Fibroblast of lung (primary cell): ENCODE results near the gene BBIP1. TPM values are rescaled to one million over a fixed set of nuclear protein-coding genes. Genes with fewer than 3 reads are reported as not detected.

Experiments used
- DNase-seq, 2 donors: peaks; one replicate each; pipeline versions ENCODE4 v3.0.0 to v3.0.0-alpha.2; 2010; ENCODE audit warnings: low read depth in 2 of 2
- H2AFZ ChIP-seq: 2 replicates; pipeline ENCODE4 v1.5.1; 2012; ENCODE audit warnings: low read length, control low read depth, inconsistent platforms
- H3K27ac ChIP-seq: 2 replicates; pipeline ENCODE4 v1.5.1; 2011; ENCODE audit warnings: low read length, control low read depth; ENCODE audit not compliant: insufficient read depth
- H3K27me3 ChIP-seq: 2 replicates; pipeline ENCODE4 v1.5.1; 2011; ENCODE audit warnings: mild to moderate bottlenecking, low read length; ENCODE audit not compliant: control insufficient read depth, insufficient read depth
- H3K36me3 ChIP-seq: 2 replicates; pipeline ENCODE4 v1.5.1; 2011; ENCODE audit warnings: low read length; ENCODE audit not compliant: control insufficient read depth, insufficient read depth
- H3K4me1 ChIP-seq: 2 replicates; pipeline ENCODE4 v1.5.1; 2011; ENCODE audit warnings: low read length; ENCODE audit not compliant: control insufficient read depth, insufficient read depth; ENCODE audit errors: extremely low read depth
- H3K4me2 ChIP-seq: 2 replicates; pipeline ENCODE4 v1.5.1; 2011; ENCODE audit warnings: low read length, control low read depth; ENCODE audit not compliant: insufficient read depth; ENCODE audit errors: extremely low read depth
- H3K4me3 ChIP-seq, 4 experiments: fragments of 200-600 bp in 1 of 4; sonication (generic) in 1 of 4; replicated peaks in 1 of 4; 2 replicates each; pipeline ENCODE4 v1.5.1; 2011 to 2016; ENCODE audit warnings: low read length in 4 of 4, low read depth in 3 of 4, mild to moderate bottlenecking in 3 of 4, control low read depth in 2 of 4, inconsistent platforms in 1 of 4, mixed read lengths in 1 of 4; ENCODE audit not compliant: insufficient read depth in 1 of 4; ENCODE audit errors: control extremely low read depth in 1 of 4
- H3K79me2 ChIP-seq: 2 replicates; pipeline ENCODE4 v1.5.1; 2012; ENCODE audit warnings: mild to moderate bottlenecking, low read length, inconsistent platforms; ENCODE audit not compliant: control insufficient read depth, insufficient read depth
- H3K9ac ChIP-seq: 2 replicates; pipeline ENCODE4 v1.5.1; 2011; ENCODE audit warnings: mild to moderate bottlenecking, low read length, control low read depth; ENCODE audit not compliant: insufficient read depth
- H3K9me3 ChIP-seq: 2 replicates; pipeline ENCODE4 v1.5.1; 2012; ENCODE audit warnings: low read depth, low read length; ENCODE audit not compliant: control insufficient read depth, insufficient read depth
- H4K20me1 ChIP-seq: 2 replicates; pipeline ENCODE4 v1.5.1; 2011; ENCODE audit warnings: low read length; ENCODE audit not compliant: control insufficient read depth, insufficient read depth; ENCODE audit errors: extremely low read depth
- EZH2 ChIP-seq: IDR thresholded peaks from 2 replicates; pipeline ENCODE4 v1.5.1; 2012; ENCODE audit warnings: low read length, control low read depth, mild to moderate bottlenecking; ENCODE audit errors: missing control alignments
- polyA plus RNA-seq, 2 donors: library from polyadenylated mRNA; depleted of rRNA in 1 of 2; stranded (reverse) in 1 of 2; unstranded in 1 of 2; fragments of >200 nt; gene quantifications; 2 replicates each; pipeline ENCODE4 v1.2.1, GENCODE V29; 2011 to 2012; ENCODE audit warnings: missing spikeins in 1 of 2
- total RNA-seq: library from RNA; depleted of rRNA; stranded (reverse); fragments of >200 nt; gene quantifications from 2 replicates; pipeline ENCODE4 v1.2.1, GENCODE V29; 2014
- TF ChIP-seq, protein P1 (sequence below), 2 donors: IDR thresholded peaks in 1 of 2; conservative IDR thresholded peaks in 1 of 2; 1 replicate in 1 of 2; 2 replicates in 1 of 2; pipeline ENCODE4 v1.5.1; 2011 to 2012; ENCODE audit warnings: low read length in 2 of 2, control low read depth in 1 of 2, inconsistent platforms in 1 of 2, low read depth in 1 of 2, mild to moderate bottlenecking in 1 of 2

Gene BBIP1
- total and polyA plus RNA-seq, 2 donors (not counting 1 experiment from before 2014, with no cell fraction given) = 30.1 to 31.7 TPM

DNA sequence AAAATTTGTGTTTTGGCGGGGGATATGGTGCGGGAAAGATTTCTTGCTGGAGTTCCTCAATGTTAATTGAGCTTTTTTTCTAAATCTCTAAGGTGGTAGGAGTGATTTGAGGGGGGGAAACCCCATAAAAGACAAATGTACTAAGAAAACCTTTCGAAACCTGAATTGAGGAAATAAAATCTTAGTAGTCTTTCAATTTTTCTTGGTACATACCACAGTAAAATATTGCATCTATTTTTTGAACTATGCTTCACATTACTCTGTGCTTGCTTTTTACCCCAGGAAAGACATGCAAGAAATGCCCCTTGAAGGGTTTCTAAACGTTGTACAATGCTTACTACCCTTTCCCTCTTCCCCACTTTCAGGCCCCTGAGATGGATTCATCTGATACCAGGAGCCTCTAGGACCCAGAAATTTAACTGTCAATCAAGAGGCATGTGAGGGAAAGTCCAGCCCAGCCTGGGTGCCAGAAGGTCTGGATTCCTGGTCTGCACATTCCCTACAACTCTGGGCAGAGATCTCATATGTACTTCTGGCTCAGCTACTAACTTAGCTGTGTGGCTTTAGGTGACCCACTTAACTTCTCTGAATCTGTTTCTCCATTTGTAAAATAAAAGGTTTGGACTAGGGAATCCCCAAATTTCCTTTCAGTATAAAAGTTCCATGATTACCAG lies 53.0 kb downstream of the BBIP1 start:
- Histone ChIP-seq H3K9me3 (no peaks in the 10 kb centered on the region), H3K9ac (no peak overlapping the region), H3K4me1 (no peaks in the 10 kb centered on the region), H4K20me1 (no peaks in the 10 kb centered on the region), H2AFZ (no peak overlapping the region), H3K27ac (no peak overlapping the region), H3K27me3 (no peaks in the 10 kb centered on the region), H3K4me3 (no peak overlapping the region), H3K79me2 (no peaks in the 10 kb centered on the region), H3K4me2 (no peak overlapping the region), H3K36me3 (no peaks in the 10 kb centered on the region)
- no peak for DNase-seq
- TF ChIP-seq EZH2 = no peak
- TF ChIP-seq, protein P1, sequence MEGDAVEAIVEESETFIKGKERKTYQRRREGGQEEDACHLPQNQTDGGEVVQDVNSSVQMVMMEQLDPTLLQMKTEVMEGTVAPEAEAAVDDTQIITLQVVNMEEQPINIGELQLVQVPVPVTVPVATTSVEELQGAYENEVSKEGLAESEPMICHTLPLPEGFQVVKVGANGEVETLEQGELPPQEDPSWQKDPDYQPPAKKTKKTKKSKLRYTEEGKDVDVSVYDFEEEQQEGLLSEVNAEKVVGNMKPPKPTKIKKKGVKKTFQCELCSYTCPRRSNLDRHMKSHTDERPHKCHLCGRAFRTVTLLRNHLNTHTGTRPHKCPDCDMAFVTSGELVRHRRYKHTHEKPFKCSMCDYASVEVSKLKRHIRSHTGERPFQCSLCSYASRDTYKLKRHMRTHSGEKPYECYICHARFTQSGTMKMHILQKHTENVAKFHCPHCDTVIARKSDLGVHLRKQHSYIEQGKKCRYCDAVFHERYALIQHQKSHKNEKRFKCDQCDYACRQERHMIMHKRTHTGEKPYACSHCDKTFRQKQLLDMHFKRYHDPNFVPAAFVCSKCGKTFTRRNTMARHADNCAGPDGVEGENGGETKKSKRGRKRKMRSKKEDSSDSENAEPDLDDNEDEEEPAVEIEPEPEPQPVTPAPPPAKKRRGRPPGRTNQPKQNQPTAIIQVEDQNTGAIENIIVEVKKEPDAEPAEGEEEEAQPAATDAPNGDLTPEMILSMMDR (conservative IDR thresholded peaks at IDR 0.05 in 1 of 2, IDR thresholded peaks at IDR 0.05 in 1 of 2; ENCODE audit: low read depth in 1 of 2, low read length in 2 of 2) = no peak

DNA sequence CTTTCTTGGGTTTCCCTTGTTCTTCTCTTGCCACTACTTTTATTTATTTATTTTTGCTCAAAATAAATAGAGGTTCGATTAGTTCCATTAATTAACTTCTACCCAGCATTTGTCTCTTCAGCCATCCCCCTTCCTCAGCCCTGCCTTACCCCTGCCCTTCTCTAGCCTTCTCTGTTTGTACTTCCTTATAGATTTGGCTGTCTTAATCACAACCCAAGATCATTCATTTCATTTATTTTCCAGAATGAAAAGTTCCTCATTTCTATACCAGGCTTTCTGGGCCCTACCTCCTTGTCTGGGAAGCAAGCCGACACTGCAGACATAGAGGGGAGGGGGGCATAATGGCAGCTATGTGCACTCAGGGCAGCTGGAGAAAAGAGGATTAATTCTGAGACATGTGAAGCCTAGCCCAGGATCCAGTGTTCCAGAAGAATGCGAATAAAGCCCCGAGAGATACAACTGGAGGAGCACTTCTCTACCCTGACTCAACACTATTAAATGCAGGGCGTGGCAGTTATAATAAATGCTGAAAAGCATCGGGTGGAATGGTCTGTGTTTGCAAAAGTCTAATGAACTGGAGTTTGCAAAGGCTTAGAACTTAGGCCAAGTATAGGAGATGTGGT lies 53.7 kb downstream of the BBIP1 start:
- no peaks in the 10 kb centered on the region for H3K27me3 ChIP-seq
- no peak overlapping the region for H3K9ac ChIP-seq
- no peak overlapping the region for H3K27ac ChIP-seq
- H3K79me2 ChIP-seq = no peaks in the 10 kb centered on the region
- H3K4me1 ChIP-seq = peaks cover 3% of the 10 kb centered on the region
- DNase-seq = peak; percentile 36 to 70
- no peak overlapping the region for H3K4me3 ChIP-seq
- H3K9me3 ChIP-seq = no peaks in the 10 kb centered on the region
- H2AFZ ChIP-seq = no peak overlapping the region
- no peaks in the 10 kb centered on the region for H4K20me1 ChIP-seq
- H3K36me3 ChIP-seq = no peaks in the 10 kb centered on the region
- TF ChIP-seq, protein P1 (conservative IDR thresholded peaks at IDR 0.05 in 1 of 2, IDR thresholded peaks at IDR 0.05 in 1 of 2; ENCODE audit: low read depth in 1 of 2, low read length in 2 of 2) = no peak
- TF ChIP-seq EZH2 = no peak
- peak overlapping the region; percentile 75 for H3K4me2 ChIP-seq

DNA sequence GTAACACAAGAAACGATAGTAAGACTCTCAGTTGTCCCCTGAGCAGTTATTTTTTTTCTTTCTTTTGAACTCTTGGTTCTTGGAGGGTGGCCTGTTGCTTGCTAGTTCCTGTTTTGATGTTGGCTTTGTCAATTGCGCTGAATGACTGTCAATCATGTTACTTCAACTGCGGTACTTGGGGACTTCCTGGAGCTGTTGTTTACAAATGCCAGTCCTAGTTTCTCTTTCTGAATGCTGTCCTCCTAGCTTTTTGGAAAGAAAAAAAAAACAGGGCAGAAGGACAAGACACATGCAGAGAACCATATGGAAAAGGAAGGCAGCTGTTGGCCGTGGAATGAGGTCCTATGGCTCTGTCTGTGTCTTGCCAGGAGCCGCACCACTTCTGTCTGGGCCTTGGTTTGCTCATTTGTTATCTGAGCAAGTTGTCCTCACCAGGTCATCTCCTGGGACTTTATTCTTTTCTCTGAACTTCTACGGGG lies 54.3 kb downstream of the BBIP1 start:
- H3K4me2 ChIP-seq = peak overlapping the region; percentile 75
- DNase-seq = no peak
- H3K4me1 ChIP-seq = peaks cover 5% of the 10 kb centered on the region
- peak overlapping the region; percentile 72 for H2AFZ ChIP-seq
- H3K9me3 ChIP-seq = no peaks in the 10 kb centered on the region
- H3K36me3 ChIP-seq = no peaks in the 10 kb centered on the region
- no peak overlapping the region for H3K27ac ChIP-seq
- TF ChIP-seq EZH2 = no peak
- TF ChIP-seq, protein P1 (conservative IDR thresholded peaks at IDR 0.05 in 1 of 2, IDR thresholded peaks at IDR 0.05 in 1 of 2; ENCODE audit: low read depth in 1 of 2, low read length in 2 of 2) = no peak
- no peaks in the 10 kb centered on the region for H4K20me1 ChIP-seq
- H3K4me3 ChIP-seq = no peak overlapping the region
- no peaks in the 10 kb centered on the region for H3K79me2 ChIP-seq
- H3K27me3 ChIP-seq = no peaks in the 10 kb centered on the region
- no peak overlapping the region for H3K9ac ChIP-seq
